NCI-H2227 (cell line): ENCODE data around the gene XPA.

Experiments
- DNase-seq: peaks from one replicate; lab custom pipeline; 2025; ENCODE audit not compliant: unreplicated experiment; lab: John Stamatoyannopoulos, UW

XPA gene

DNA sequence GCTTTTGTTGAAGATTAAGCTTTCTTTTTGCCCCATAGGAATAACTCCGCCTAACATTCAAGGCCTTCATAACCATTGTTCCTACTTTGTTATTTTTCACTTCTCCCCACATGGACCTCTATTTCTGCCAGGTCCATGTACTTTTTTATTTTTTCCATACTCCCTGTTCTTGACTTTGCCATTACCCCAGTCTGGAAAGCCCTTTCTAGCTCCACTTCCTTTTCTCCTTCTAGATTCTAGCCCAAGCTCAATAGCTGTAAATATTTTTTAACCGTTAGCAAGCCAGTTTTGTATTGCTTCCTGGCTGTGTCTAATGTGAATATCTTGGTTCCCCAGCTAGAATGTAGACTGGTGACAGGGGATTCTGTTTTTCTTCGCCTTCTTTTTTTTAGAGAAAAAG is 37.4 kb downstream of the XPA start:
- no peak for DNase-seq

DNA sequence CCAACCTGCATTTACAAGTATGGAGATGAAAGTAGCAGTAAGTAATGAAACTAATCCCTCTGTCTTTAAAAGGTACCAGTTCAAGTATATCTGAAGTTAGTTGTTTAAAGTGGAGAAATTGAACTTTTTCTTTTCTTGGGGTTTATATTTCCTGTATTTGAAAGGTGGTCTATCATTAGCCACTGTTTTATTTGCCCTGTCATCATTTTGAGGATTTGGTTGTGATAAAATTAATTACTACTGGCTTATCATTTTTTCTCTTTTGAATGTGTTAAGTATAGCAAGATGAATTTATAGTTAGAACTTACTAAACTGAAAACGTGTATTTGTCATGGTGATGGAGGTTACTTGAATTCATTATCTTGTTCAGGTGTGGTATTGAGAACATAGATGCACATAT is 38.4 kb downstream of the XPA start:
- DNase-seq: no peak

DNA sequence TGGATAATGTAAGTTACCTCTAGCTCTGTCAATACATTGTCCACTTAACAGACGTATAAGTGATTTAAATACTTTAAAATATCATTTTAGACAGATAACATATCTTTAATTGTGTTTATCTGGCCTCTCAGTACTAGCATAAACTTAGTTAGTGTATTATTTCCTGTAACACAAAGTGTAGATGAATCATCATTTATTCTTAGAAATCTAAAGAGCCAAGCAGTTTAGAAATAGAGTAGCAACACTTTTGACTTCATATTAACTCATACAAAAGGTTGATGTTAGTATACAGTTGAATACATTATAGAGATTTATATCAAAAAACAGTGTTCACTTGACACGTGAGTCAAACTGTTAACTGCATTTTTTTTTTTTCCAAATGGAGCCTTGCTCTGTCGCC is 45.5 kb downstream of the XPA start:
- no peak for DNase-seq

DNA sequence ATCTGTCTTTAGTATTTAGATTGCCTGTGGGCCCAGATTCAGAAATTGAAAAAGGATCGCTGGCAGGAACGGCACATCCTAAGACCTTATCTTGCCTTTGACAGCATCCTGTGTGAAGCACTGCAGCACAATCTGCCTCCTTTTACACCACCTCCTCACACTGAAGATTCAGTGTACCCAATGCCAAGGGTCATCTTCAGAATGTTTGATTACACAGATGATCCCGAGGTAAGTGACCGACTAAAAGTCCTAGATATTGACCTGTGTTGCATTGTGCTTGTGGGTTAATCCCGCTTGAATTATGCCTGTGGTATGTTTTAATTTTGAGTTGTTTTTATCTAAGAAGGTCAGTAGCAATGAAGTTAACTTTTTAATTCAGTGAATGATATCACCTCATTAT is 49.1 kb downstream of the XPA start:
- no peak for DNase-seq

DNA sequence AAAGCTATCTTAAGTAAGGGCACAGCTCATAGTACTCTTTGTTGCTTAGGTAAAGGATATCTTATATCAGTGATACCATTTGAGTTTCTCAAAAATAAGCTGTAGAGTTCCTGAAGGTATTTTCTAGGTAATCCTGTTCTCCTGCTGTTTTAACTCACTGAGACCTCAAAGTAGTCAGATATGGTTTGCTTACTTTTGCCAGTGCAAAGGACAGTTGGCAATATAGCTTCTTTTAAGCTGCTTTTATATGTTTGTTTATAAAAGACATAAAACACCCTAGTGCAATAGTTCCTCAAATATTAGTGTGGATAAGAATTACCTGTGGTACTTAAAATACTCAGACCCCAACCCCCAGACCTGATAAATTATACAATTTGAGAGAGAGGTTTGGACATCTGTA is 51.4 kb downstream of the XPA start:
- DNase-seq: no peak

DNA sequence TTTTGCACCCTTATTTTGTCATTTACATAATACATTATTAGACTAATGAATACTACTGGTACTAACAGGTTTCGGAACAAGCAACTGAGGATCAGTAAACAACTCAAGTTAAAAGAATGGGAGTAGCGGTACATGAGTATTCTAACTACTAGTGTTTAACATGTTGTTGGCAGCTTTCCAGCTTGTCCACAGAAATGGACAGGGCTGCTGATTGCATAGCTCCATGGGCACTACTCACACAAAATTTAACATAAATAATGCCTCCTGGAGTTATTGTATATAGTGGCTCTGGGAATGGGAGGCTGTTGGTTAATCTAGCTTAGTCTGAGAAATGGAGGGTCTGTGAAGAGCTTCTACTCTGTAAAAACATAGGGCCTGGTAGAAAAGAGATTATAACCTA is 56.8 kb downstream of the XPA start:
- DNase-seq: peak; percentile 65

DNA sequence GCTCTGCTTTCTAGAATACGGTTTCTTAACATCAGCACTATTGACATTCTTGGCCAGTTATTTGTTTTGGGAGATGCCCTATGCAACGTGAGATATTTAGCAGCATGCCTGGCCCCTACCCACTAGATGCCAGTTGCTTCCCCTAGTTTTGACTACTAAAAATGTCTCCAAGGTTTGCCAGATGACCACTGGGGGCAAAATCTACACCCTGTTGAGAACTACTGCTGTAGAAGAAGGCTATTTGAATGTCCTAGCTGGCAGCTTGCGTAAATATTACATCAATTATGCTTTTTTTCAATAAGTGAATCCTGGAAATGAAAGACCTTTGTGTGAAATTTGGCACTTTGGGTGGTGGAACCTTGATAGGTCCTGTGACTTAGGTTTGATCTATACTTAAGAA is 58.5 kb downstream of the XPA start:
- peak; percentile 1 for DNase-seq

DNA sequence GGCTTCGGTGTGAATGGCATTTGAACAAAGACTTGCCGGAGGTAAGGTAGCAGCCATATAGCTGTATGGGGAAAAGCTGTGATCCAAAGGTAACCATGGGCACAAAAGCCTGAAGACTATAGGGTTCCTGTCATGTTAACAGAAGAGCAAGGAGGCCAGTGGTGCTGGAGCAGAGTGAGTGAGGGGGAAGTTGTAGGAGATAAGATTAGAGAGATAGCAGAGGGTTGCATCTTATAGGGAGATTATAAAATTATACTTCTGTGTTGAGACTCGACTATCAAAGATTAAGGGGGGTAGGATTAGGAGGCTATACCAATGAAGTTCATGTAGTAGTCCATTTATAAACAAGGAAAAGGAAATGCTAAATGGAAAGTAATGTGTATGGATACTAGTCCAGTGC is 60.2 kb downstream of the XPA start:
- DNase-seq: no peak

DNA sequence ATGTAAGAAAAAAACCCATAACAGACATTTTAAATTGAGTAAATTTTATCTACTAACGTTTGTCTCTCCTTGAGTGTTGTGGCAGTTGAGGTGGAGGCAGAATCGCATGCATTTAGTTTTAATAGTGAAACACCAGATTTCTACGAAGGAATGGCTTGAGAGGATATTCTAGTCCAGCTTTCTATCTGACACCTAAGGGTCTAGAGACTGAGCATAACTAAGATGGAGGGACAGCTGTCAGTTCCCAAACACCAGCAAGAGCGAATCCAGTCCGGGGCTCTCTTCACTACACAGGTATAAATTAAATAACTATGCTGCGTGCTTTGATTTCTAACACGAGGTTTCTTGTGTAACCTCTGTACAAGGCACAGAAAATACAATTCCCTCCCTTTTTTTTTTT is 62.1 kb downstream of the XPA start:
- no peak for DNase-seq

DNA sequence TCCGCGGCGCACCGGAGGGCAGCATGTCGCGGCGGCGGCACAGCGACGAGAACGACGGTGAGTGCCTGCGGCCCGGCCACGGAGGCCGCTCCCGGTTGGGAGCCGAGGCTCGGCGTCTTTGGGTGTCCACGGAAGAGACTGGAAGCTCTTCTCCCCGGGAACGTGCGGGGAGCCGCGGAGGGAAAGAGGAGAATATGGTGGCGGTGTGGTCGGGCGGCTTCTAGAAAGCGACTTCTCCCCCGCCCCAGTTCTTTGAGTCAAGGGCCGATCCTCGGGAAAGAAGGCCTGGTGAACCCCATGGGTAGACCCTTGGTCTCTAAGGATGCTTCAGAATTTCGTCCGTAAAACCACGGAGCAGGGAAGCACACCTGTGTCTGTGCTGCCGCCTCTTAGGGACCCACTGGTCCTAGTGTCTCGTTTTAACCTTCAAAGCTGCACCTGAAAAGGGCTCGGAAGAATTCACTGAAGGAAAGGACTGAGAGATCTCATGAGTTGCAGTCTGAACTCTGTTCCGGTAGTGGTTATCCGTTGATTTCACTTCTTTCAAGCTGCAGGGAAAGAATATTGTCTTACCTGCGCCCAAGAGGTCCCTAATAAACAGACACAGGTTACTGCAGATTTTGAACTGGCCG is 63.2 kb downstream of the XPA start:
- DNase-seq: no peak

DNA sequence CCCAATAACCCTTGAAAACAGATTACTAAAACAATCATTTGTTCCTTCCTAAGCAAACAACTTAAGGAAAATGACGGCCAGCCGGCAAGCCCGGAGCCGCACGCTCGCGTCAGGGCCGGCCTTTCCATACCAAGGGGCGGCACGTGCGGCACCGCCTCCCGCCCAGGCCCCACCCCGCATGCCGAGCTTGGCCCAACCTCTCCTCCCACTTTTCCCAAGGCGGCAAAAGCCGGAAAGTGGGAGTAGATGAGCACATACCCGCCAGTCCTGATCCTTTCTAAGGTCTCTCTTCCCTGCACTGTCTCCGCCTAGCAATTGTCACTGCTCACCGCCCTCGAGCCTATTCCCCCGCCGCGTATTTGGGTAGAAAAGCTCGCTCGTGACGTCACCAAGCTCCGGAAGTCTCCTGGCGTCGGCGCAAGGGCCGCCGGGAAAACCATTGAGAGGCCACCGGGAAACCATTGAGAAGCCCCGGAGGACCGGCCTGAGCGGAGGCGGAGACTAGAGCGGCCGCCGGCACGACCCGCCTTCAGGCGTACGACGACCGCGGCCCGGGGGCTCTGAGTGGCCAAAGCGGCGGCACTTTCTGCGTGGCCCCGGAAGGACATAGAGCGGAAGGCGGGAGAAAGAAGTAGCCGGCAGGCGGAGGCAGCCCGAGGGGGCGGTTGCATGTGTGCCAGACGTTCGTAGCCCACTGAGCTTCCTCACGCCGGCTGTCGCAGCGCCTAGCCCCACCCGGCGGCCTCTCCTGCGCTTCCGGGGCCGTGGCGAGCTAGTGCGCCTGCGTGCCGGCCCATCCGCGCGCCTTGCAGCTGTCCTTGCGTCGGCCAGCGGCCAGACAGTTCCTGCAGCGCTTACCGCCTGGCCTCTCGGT is 63.9 kb downstream of the XPA start, which contains the start of the genes NCBP1 and TSTD2:
Gene NCBP1 (plus strand): TSS at position 837 of the 874 bp plus-strand sequence. CDS start 61 bp downstream, outside the sequence.
Gene TSTD2 (minus strand): TSS at position 384 of the 874 bp plus-strand sequence. CDS start 5,806 bp downstream, outside the sequence.
- peak; percentile 98 for DNase-seq

DNA sequence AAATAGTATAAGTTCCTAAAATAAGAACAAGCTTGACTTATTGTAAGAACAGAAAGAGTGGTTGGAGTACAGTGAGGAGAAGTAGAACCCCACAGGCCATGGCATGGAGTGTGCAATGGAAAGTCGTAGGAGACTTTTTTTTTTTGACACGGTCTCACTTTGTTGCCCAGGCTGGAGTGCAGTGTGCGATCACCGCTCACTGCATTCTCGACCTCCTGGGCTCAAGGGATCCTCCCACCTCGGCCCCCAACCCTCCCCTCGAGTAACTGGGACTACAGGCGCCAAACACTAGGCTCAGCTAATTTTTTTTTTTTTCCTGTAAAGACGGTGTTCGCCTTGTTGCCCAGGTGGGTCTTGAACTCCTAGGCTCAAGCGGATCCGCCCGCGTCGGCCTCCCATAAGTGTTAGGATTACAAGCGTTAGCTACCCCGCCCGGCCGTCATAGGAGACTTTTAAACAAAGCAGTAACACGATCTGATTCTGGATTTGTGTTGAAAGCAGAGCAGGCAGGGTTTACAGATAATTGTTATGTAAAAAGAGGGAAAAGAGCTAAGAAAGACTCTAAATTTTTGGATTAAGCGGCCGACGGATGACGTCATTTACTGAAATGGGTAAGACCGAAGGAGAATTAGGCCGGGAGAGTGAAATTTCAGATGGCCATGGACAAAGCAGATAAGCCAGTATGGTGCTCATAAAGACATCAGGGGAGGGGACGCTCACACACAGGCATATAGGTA is 64.7 kb downstream of the XPA start:
- peak; percentile 76 for DNase-seq

DNA sequence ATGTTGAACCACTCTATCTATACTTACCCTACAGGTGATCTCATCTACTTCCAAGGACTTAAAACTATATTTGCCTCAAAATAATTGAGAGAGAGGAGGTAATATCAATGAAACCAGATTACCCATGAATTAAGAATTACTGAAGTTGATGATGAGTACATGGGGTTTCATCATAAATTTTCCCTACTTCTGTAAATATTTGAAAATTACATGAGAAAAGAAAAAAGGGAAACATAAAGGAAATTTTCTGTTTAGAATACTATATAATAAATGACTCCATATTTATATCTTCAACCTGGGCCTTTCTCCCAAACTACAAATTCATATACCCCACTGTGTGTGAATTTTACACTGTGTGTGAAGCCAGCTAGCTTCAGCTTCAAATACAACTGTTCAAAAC is 66.5 kb downstream of the XPA start:
- no peak for DNase-seq

DNA sequence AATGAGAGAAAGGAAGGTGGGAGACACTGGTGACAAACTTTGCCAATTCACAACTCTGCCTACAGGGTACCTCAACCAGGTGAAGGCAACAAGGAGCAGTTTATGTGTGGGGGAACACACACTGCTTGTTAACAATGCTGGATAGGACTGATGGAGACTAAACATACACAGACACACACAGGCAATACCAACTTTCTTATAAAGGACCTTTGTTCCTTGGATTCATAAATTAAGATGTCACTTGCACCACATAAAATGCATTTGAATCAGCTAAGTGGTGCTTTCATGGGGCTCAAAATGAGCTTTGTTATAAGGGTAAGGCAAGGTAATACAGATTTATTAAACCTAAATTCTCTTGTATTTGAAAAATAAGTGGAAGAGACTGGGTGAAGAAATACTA is 68.0 kb downstream of the XPA start:
- DNase-seq: no peak

DNA sequence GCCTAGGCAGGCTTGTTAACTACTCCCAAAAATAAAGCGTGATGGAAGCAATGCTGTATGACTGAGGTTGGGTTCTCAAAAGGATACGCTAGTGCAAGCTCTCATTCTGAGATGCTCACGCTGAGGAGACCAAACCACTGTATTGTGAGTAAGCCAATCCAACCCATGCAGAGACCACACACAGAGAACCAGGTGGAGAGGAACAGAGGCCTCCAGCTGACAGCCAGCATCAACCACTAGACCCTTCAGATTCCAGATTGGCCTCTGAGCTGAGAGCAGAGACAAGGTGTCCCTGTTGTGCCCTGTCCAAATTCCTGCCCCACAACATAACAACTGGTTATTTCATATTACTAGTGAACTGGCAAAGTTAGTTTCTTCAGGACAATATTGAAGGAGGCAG is 68.5 kb downstream of the XPA start:
- no peak for DNase-seq

DNA sequence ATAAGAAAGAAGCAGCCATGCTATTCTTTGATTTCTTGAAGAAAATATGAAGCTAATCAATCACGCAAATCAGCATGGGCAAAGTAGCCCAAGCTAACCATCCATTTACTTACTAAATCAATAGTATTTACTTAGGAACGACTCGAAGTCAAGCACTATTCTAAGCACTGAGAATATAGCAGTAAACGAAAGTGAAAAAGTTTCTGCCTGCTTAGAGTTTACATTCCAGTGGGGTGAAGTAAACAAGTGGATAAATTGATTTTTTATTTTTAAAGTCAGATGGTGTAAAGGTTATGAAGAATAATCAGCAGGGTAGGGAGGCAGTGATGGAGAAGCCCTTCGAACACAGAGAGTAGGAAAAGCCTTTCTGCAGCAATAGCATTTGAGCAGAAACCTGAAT is 69.5 kb downstream of the XPA start:
- DNase-seq: no peak

DNA sequence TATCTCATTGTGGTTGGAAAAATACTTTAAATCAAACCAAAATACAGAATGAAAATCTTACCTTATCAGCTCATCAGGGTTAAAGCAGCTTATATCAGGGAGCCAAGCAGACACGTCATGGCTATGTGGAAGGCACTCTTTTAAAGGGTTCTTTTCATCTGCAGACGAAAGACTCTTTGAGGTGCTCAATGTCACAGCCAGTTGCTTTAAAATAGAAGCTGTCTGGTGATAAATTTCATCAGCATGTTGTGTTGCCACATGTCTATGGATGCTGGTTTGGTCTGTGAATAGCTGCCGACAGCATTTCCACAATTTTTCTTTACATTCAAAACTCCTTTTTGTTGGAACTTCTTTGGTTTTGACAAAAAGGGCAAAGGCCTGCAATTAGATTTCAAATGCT is 71.5 kb downstream of the XPA start:
- DNase-seq: no peak
